Spleen (tissue), 11 donors: ENCODE results near the gene RPTN. TPM values are rescaled to one million over a fixed set of nuclear protein-coding genes. Genes with fewer than 3 reads are reported as not detected.

Experiments
- DNase-seq: peaks from one replicate; pipeline ENCODE4 v3.0.0-alpha.2; 2020
- H3K27ac ChIP-seq, 8 donors: fragments of 200-600 bp; sonication (generic) in 7 of 8; 1 replicate in 4 of 8; 2 replicates in 4 of 8; pipeline versions ENCODE4 v1.5.0 to v1.8.0; 2016 to 2021; ENCODE audit warnings: inconsistent platforms in 4 of 8, mild to moderate bottlenecking in 4 of 8, moderate library complexity in 1 of 8
- H3K27me3 ChIP-seq, 7 donors: fragments of 200-600 bp; sonication (generic) in 6 of 7; replicated peaks in 1 of 7; 1 replicate in 4 of 7; 2 replicates in 3 of 7; pipeline versions ENCODE4 v1.5.0 to v1.8.0; 2016 to 2021; ENCODE audit warnings: inconsistent platforms in 3 of 7, mild to moderate bottlenecking in 1 of 7
- H3K36me3 ChIP-seq, 6 donors: fragments of 200-600 bp; sonication (generic) in 5 of 6; 1 replicate in 4 of 6; 2 replicates in 2 of 6; pipeline versions ENCODE4 v1.5.0 to v1.8.0; 2016 to 2021; ENCODE audit warnings: inconsistent platforms in 2 of 6
- H3K4me1 ChIP-seq, 6 donors: fragments of 200-600 bp; sonication (generic) in 5 of 6; 1 replicate in 3 of 6; 2 replicates in 3 of 6; pipeline versions ENCODE4 v1.5.0 to v1.8.0; 2016 to 2021; ENCODE audit warnings: inconsistent platforms in 3 of 6
- H3K4me3 ChIP-seq, 8 donors: fragments of 200-600 bp; sonication (generic) in 7 of 8; 1 replicate in 4 of 8; 2 replicates in 4 of 8; pipeline versions ENCODE4 v1.5.0 to v1.8.0; 2016 to 2021; ENCODE audit warnings: inconsistent platforms in 4 of 8, mild to moderate bottlenecking in 4 of 8, moderate library complexity in 2 of 8
- H3K9me3 ChIP-seq, 8 donors: fragments of 200-600 bp; sonication (generic) in 7 of 8; 1 replicate in 4 of 8; 2 replicates in 4 of 8; pipeline versions ENCODE4 v1.5.0 to v1.8.0; 2016 to 2021; ENCODE audit warnings: inconsistent platforms in 4 of 8
- POLR2A ChIP-seq, 3 donors: fragments of 450-650 bp; IDR thresholded peaks; one replicate each; pipeline ENCODE4 v1.5.1; 2017; ENCODE audit warnings: antibody characterized with exemption in 3 of 3, mild to moderate bottlenecking in 1 of 3
- POLR2AphosphoS5 ChIP-seq, 3 donors: sonication (generic); formaldehyde crosslinking; IDR thresholded peaks; one replicate each; pipeline ENCODE4 v1.5.1; 2017; ENCODE audit warnings: antibody characterized with exemption in 3 of 3
- WGBS, 5 donors: extraction: QIAGEN DNeasy Blood & Tissue Kit in 3 of 5; methylation state at CpG; one replicate each; pipeline versions ENCODE4 v1.1.5 to v1.1.7; 2013 to 2018; 5-methylcytosine and 5-hydroxymethylcytosine counted together
- intact Hi-C: fragments of 100-400 bp; cut with DNase I; formaldehyde crosslinking; loops from one replicate; pipeline ENCODE4 v1.15.0; 2023; ENCODE audit warnings: low total_unique reads
- polyA plus RNA-seq, 3 donors: library from polyadenylated mRNA; stranded (reverse); fragments of 200-250 nt; gene quantifications; one replicate each; pipeline ENCODE4 v1.2.1, GENCODE V29; 2013
- total RNA-seq, 7 donors: library from RNA; depleted of rRNA in 3 of 7; stranded (reverse); fragments of >200 nt in 3 of 7; fragmentation: NEBNext Ultra II Directional in 4 of 7; extraction: Animal tissue kit (Norgen Biotek cat#: 25700) in 4 of 7; gene quantifications; one replicate each; pipeline versions ENCODE4 v1.1.0 to v1.2.1, GENCODE V29; 2016 to 2021
- TF ChIP-seq, protein P1 (sequence below), 11 experiments: fragments of 200-600 bp in 7 of 11; fragments of 450-650 bp in 4 of 11; sonication (generic) in 4 of 11; IDR thresholded peaks in 8 of 11; conservative IDR thresholded peaks in 3 of 11; 1 replicate in 7 of 11; 2 replicates in 4 of 11; pipeline versions ENCODE4 v1.4.0 to v1.8.0; 2016 to 2021; ENCODE audit warnings: antibody characterized with exemption in 11 of 11, inconsistent platforms in 4 of 11, mild to moderate bottlenecking in 1 of 11
- donor health status: healthy with polysubstance abuse.
- donor health status: DM: no; HTN: no; CAD: no; lungs with moderate emphysema.
- donor health status: DM: no; HTN: no; CAD: no.
- donor health status: Bipolar disorder and iron deficiency.
- donor health status: healthy.
- donor health status: DM: no; HTN: no; CAD: no.
- donor health status: DM: yes; HTN: yes; CAD: no.

RPTN gene
- total and polyA plus RNA-seq, 10 donors: not detected

DNA sequence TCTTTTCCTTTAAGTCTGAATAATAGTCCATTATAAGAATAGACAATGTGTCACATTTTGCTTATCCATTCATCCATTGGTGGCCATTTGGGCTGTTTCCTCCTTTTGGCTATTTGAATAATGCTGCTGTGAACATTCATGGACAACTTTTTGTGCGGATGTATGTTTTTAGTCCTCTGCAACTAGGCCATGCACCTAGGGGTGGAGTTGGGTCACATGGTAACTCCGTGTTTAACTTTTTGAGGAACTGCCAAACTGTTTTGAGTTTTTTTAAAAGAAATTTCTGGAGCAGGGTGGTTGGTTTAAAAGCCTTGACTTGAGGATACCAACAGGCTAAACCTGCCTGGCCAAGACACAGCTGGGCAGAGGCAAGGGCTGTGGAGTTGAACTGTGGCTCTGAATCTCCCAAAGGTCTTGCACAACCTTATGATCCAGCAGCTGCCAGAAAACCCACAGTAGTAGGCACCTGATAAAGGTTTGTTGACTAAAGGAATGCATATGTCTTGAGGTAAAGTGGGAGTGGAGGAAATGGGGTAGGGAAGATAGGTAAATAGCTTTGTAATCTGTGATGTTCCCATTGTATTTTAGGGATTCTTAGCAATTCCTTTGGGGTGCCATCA is 5.6 kb upstream of the RPTN start:
- intact Hi-C loops: no loop called here
- DNase-seq: no peak
- Histone ChIP-seq H3K27me3 (peaks cover 0 to 9% (median 0%) of the 10 kb centered on the region in 7 donors), H3K4me3 (no peak overlapping the region), H3K27ac (peak overlapping the region in 4 of 8 donors; percentile 13 to 54 (median 47)), H3K36me3 (no peaks in the 10 kb centered on the region), H3K4me1 (peaks cover 0 to 58% (median 14%) of the 10 kb centered on the region in 6 donors), H3K9me3 (no peaks in the 10 kb centered on the region)
- TF ChIP-seq POLR2AphosphoS5 (IDR thresholded peaks at IDR 0.05): no peak
- TF ChIP-seq, protein P1, sequence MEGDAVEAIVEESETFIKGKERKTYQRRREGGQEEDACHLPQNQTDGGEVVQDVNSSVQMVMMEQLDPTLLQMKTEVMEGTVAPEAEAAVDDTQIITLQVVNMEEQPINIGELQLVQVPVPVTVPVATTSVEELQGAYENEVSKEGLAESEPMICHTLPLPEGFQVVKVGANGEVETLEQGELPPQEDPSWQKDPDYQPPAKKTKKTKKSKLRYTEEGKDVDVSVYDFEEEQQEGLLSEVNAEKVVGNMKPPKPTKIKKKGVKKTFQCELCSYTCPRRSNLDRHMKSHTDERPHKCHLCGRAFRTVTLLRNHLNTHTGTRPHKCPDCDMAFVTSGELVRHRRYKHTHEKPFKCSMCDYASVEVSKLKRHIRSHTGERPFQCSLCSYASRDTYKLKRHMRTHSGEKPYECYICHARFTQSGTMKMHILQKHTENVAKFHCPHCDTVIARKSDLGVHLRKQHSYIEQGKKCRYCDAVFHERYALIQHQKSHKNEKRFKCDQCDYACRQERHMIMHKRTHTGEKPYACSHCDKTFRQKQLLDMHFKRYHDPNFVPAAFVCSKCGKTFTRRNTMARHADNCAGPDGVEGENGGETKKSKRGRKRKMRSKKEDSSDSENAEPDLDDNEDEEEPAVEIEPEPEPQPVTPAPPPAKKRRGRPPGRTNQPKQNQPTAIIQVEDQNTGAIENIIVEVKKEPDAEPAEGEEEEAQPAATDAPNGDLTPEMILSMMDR (IDR thresholded peaks at IDR 0.05 in 8 of 11, conservative IDR thresholded peaks at IDR 0.05 in 3 of 11): no peak
- TF ChIP-seq POLR2A (IDR thresholded peaks at IDR 0.05): no peak
- WGBS, 5 donors: 55 to 72% (median 59%) methylated on average over 2 of the region's 2 CpGs

GRCh38 chr1:152162792-152163463 is 3.9 kb upstream of the RPTN start:
- no peak for DNase-seq
- Histone ChIP-seq H3K9me3 (no peaks in the 10 kb centered on the region), H3K36me3 (no peaks in the 10 kb centered on the region), H3K4me1 (peaks cover 0 to 41% (median 12%) of the 10 kb centered on the region in 6 donors), H3K27me3 (peaks cover 0 to 9% (median 0%) of the 10 kb centered on the region in 7 donors), H3K4me3 (no peak overlapping the region), H3K27ac (peak overlapping the region in 3 of 8 donors; percentile 19 to 24 (median 23))
- TF ChIP-seq, protein P1 (IDR thresholded peaks at IDR 0.05 in 8 of 11, conservative IDR thresholded peaks at IDR 0.05 in 3 of 11): no peak
- no peak for TF ChIP-seq POLR2AphosphoS5 (IDR thresholded peaks at IDR 0.05)
- no peak for TF ChIP-seq POLR2A (IDR thresholded peaks at IDR 0.05)
- 31 to 52% (median 38%) methylated on average over 1 of the region's 1 CpG for WGBS, 5 donors
- intact Hi-C loops: no loop called here

DNA sequence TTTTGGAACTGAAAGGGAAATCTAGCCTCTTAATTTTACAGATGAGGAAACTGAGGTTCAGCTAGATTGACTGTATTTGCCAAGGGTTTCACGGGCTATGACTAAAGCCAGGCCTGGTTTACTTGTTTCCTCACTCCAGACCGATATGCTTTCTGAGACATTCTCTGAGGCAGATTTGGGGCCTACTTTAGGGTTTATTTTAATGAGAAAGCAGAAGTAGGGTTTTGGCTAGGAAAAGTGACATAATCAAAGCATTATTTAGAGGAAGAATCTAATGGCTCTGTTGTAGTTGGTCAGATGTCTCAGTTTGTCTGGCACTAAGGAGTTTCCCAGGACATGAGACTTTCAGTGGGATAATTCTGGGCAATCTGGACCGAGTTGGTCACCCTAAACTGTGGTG is 1.5 kb upstream of the RPTN start:
- TF ChIP-seq POLR2AphosphoS5 (IDR thresholded peaks at IDR 0.05): no peak
- TF ChIP-seq, protein P1 (IDR thresholded peaks at IDR 0.05 in 8 of 11, conservative IDR thresholded peaks at IDR 0.05 in 3 of 11): no peak
- no peak for TF ChIP-seq POLR2A (IDR thresholded peaks at IDR 0.05)
- Histone ChIP-seq H3K27ac (peak overlapping the region in 4 of 8 donors; percentile 25 to 60 (median 38)), H3K4me1 (peaks cover 0 to 30% (median 7%) of the 10 kb centered on the region in 6 donors), H3K27me3 (peaks cover 0 to 6% (median 0%) of the 10 kb centered on the region in 7 donors), H3K36me3 (no peaks in the 10 kb centered on the region), H3K9me3 (no peaks in the 10 kb centered on the region), H3K4me3 (no peak overlapping the region)
- WGBS, 5 donors: 42 to 63% (median 58%) methylated on average over 3 of the region's 3 CpGs
- DNase-seq: no peak
- intact Hi-C loops: no loop called here

GRCh38 chr1:152153996-152154395 is 5.0 kb downstream of the RPTN start:
- no peaks in the 10 kb centered on the region for H3K4me1 ChIP-seq
- H3K4me3 ChIP-seq: no peak overlapping the region
- DNase-seq: no peak
- peaks cover 0 to 9% (median 3%) of the 10 kb centered on the region in 8 donors for H3K9me3 ChIP-seq
- no peaks in the 10 kb centered on the region for H3K27me3 ChIP-seq
- intact Hi-C loops: no loop called here
- 88 to 96% (median 92%) methylated on average over 3 of the region's 3 CpGs for WGBS, 5 donors
- no peaks in the 10 kb centered on the region for H3K36me3 ChIP-seq
- H3K27ac ChIP-seq: no peak overlapping the region
- TF ChIP-seq POLR2A (IDR thresholded peaks at IDR 0.05) (no peak), POLR2AphosphoS5 (IDR thresholded peaks at IDR 0.05) (no peak)
- TF ChIP-seq, protein P1 (IDR thresholded peaks at IDR 0.05 in 8 of 11, conservative IDR thresholded peaks at IDR 0.05 in 3 of 11): no peak
